Activated CD8-positive, alpha-beta T cell treated with anti-CD3 and anti-CD28 coated beads for 36 hours (primary cell): ENCODE results near the gene COBL. TPM values are rescaled to one million over a fixed set of nuclear protein-coding genes. Genes with fewer than 3 reads are reported as not detected.

Experiments used
- ATAC-seq: fragments of 200-7000 bp; cut with Tn5 transposase; one replicate; pipeline ENCODE4 v1.10.0; 2021; ENCODE audit warnings: mild to moderate bottlenecking, moderate library complexity
- CTCF ChIA-PET: fragments of 350-600 bp; sonication (Branson Sonifier 250); formaldehyde crosslinking; loops from one replicate; lab custom pipeline; 2021; ENCODE audit warnings: antibody characterized with exemption; lab: Charles Lee
- POLR2A ChIA-PET: fragments of 350-600 bp; sonication (Branson Sonifier 250); formaldehyde crosslinking; loops from one replicate; lab custom pipeline; 2021; ENCODE audit warnings: antibody characterized with exemption; lab: Charles Lee
- DNase-seq: peaks from one replicate; pipeline ENCODE4 v3.0.0-alpha.2; 2020
- H3K27ac Mint-ChIP-seq: one replicate; pipeline ENCODE4 v1.8.0; 2021; ENCODE audit warnings: mild to moderate bottlenecking, mixed read lengths
- H3K27me3 Mint-ChIP-seq: one replicate; pipeline ENCODE4 v1.8.0; 2021; ENCODE audit warnings: mixed read lengths
- H3K36me3 Mint-ChIP-seq: one replicate; pipeline ENCODE4 v1.8.0; 2021; ENCODE audit warnings: low read depth, mixed read lengths
- H3K4me1 Mint-ChIP-seq: one replicate; pipeline ENCODE4 v1.8.0; 2021; ENCODE audit warnings: low read depth, mixed read lengths
- H3K4me3 Mint-ChIP-seq: one replicate; pipeline ENCODE4 v1.8.0; 2021; ENCODE audit warnings: mild to moderate bottlenecking, moderate library complexity, mixed read lengths
- H3K9me3 Mint-ChIP-seq: one replicate; pipeline ENCODE4 v1.8.0; 2021; ENCODE audit warnings: mixed read lengths
- intact Hi-C: fragments of 100-400 bp; cut with micrococcal nuclease; formaldehyde crosslinking; loops from one replicate; pipeline ENCODE4 v1.10.0; 2022
- total RNA-seq, 2 experiments: library from RNA; stranded (reverse); gene quantifications; one replicate each; pipeline ENCODE4 v1.2.3, GENCODE V29; 2021
- TF ChIP-seq, protein P1 (sequence below): fragments of 200-600 bp; IDR thresholded peaks from one replicate; pipeline ENCODE4 v1.8.0; 2022; ENCODE audit warnings: antibody characterized with exemption, mild to moderate bottlenecking

The COBL gene
- total RNA-seq, 2 experiments from 2014 or later = not detected

DNA sequence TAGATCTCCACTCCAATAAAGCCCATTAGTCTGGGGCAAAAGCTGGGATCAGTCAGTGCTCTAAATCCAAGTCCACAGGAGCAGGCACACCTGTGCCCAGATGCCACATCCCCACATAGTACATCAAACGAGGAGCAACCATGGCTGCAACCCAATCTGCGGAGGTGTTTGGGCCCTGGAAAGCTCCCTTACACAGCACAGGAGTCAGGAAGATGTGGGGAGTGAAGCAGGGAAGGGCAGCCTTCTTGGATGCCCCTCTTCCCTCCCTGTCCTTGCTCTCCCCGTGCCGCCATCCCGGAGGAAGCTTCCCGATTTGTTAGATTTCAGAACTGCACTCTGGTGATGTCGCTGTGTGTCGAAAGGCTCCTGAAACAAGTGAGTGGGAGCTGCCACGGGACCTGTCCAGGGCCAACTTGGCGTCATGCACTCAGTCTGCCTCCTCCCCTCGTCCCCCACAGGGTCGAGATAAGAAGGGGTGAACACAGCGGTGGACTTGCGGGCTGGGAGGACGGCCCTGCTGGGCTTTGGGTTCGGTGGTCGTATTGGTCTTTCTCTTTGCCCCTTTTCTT lies 303.3 kb downstream of the COBL start:
- ATAC-seq (no peak), DNase-seq (no peak)
- CTCF ChIA-PET = no interaction called here
- POLR2A ChIA-PET = no interaction called here
- TF ChIP-seq, protein P1, sequence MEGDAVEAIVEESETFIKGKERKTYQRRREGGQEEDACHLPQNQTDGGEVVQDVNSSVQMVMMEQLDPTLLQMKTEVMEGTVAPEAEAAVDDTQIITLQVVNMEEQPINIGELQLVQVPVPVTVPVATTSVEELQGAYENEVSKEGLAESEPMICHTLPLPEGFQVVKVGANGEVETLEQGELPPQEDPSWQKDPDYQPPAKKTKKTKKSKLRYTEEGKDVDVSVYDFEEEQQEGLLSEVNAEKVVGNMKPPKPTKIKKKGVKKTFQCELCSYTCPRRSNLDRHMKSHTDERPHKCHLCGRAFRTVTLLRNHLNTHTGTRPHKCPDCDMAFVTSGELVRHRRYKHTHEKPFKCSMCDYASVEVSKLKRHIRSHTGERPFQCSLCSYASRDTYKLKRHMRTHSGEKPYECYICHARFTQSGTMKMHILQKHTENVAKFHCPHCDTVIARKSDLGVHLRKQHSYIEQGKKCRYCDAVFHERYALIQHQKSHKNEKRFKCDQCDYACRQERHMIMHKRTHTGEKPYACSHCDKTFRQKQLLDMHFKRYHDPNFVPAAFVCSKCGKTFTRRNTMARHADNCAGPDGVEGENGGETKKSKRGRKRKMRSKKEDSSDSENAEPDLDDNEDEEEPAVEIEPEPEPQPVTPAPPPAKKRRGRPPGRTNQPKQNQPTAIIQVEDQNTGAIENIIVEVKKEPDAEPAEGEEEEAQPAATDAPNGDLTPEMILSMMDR = no peak
- H3K27me3 Mint-ChIP-seq = no peaks in the 10 kb centered on the region
- no peak overlapping the region for H3K4me3 Mint-ChIP-seq
- H3K4me1 Mint-ChIP-seq = no peaks in the 10 kb centered on the region
- no peak overlapping the region for H3K27ac Mint-ChIP-seq
- no peaks in the 10 kb centered on the region for H3K36me3 Mint-ChIP-seq
- intact Hi-C loops = no loop called here
- H3K9me3 Mint-ChIP-seq = no peaks in the 10 kb centered on the region

DNA sequence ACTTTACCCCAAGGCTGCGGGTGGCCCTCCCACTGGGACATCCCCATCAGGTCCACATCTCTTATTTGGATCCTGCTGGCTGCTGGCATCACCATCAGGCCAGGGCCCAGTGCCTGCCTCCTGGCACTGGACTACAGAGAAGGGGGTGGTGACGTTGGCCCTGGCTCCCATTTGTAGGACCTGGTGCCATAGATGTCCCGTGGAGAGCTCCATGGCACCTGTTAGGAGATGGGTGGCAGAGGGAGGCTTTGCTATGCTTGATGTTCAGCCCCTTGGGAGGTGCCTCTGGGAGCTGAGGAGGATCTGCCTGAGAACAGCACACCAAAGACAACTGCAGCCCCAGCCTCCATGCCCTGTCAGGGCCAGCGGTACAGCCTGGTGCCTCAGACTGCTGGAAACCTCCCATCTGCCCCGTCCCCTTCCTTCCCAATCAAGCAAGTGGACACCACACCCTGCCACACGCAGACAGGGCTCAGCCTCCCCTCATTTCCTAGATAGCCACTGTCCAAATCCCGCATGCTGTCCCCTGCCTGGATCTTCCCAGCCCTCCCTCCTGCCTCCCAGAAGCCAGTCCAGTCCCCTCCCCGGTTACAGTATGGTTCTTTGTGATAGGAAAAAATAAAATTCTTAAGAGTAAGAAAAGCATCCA lies 303.9 kb downstream of the COBL start:
- no peaks in the 10 kb centered on the region for H3K9me3 Mint-ChIP-seq
- no peak overlapping the region for H3K4me3 Mint-ChIP-seq
- intact Hi-C loops = no loop called here
- TF ChIP-seq, protein P1 = no peak
- DNase-seq (no peak), ATAC-seq (no peak)
- CTCF ChIA-PET = no interaction called here
- no peak overlapping the region for H3K27ac Mint-ChIP-seq
- POLR2A ChIA-PET = no interaction called here
- no peaks in the 10 kb centered on the region for H3K27me3 Mint-ChIP-seq
- no peaks in the 10 kb centered on the region for H3K4me1 Mint-ChIP-seq
- no peaks in the 10 kb centered on the region for H3K36me3 Mint-ChIP-seq

DNA sequence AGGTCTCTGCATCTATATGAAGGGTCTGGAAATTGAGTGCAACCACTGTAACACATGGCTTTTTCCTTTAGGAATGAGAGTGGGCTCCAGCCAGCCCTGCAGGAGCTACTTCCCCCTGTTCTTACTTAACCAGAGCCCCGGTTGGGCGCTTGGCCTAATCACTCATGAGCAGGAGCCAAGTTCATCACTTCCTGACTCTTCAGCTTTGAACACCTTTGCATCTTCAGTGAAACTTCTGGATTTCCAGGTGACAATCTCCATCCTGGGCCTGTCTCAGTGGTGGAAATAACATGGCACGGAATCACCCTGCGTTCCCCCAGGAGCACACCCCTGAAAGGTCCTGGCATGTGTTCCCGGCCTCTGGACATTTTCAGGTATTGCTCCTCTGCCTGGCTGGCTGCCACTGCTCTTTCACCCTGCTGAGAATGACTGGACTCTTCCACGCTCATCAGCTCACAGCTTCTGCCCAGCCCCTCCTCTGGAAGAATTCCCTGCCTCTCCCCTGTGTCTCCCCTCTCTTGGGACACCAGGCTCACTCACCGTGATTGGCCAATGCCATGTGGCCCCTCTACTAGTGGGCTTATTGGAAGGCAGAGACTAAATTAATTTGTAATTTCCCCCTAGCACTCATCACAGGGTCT lies 304.8 kb downstream of the COBL start:
- TF ChIP-seq, protein P1 = no peak
- intact Hi-C loops = no loop called here
- H3K36me3 Mint-ChIP-seq = no peaks in the 10 kb centered on the region
- ChIA-PET CTCF (no interaction called here), POLR2A (no interaction called here)
- H3K27ac Mint-ChIP-seq = no peak overlapping the region
- H3K9me3 Mint-ChIP-seq = no peaks in the 10 kb centered on the region
- H3K27me3 Mint-ChIP-seq = no peaks in the 10 kb centered on the region
- no peak for DNase-seq
- H3K4me3 Mint-ChIP-seq = no peak overlapping the region
- ATAC-seq = no peak
- no peaks in the 10 kb centered on the region for H3K4me1 Mint-ChIP-seq

DNA sequence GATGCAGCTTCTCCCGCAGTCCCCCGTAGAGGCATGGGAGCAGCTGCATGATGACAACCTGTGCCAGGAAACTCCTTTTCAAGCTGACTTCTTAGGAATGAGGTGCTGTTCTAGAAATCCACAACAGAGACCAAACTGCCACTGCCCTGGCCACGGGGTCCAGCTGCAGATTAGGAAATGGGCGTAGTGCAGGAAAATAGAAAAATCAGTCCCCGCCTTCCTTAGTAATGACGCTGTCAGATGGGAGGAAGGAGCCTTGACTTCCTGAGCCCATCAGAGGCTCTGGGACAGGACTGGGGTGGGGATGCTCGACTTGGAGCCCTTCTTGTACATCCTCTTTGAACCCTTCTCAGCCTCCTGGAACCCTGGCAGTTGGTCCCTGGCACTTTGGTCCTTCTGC lies 306.1 kb downstream of the COBL start:
- CTCF ChIA-PET = no interaction called here

More for the DNA sequence above, 306.1 kb downstream of the COBL start:
- Mint-ChIP-seq H3K27me3 (no peaks in the 10 kb centered on the region), H3K36me3 (no peaks in the 10 kb centered on the region), H3K4me3 (no peak overlapping the region), H3K9me3 (no peaks in the 10 kb centered on the region), H3K27ac (no peak overlapping the region), H3K4me1 (no peaks in the 10 kb centered on the region)
- intact Hi-C loops = no loop called here
- DNase-seq (no peak), ATAC-seq (no peak)
- TF ChIP-seq, protein P1 = no peak
- POLR2A ChIA-PET = no interaction called here
